Measurements from ENCODE around the gene PSMA7.

- no peak for TF ChIP-seq CTCF (IDR thresholded peaks at IDR 0.05)
- TF ChIP-seq EZH2 (IDR thresholded peaks at IDR 0.05; ENCODE audit: borderline replicate concordance, insufficient read depth, low read depth, low read length, poor library complexity, severe bottlenecking) = no peak
Observed at GRCh38 chr20:62104791-62105345, 38.3 kb downstream of the PSMA7 start.
